ENCODE results near the gene PTPRR. TPM values are rescaled to one million over a fixed set of nuclear protein-coding genes. Genes with fewer than 3 reads are reported as not detected.

Gene PTPRR
- total RNA-seq, 1 experiment from 2014 or later, result 0.46 TPM

DNA sequence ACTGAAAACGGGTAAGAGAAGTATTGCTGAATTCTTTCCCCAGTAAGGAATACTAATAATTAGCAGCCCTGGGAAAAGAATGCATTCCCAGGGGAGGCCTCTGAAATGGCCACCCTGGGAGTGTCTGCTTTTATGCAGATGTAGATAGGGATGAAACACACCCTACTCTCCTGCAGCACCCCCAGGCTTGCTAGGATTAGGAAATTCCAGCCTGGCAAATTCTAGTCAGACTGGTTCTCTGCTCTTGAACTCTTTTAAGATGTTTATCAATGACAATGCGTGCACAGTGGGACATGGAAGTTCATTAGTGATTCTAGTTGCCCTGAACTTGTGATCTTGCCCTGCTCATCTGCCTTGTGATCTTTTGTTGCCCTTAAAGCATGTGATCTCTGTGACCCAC, 112.5 kb downstream of the PTPRR start (continued):
- peak; percentile 50; the same call in 1 of the 2 replicates for TF ChIP-seq TEAD4 (CRISPR knock-in tag; IDR thresholded peaks at IDR 0.05)
- TF ChIP-seq, protein P1, sequence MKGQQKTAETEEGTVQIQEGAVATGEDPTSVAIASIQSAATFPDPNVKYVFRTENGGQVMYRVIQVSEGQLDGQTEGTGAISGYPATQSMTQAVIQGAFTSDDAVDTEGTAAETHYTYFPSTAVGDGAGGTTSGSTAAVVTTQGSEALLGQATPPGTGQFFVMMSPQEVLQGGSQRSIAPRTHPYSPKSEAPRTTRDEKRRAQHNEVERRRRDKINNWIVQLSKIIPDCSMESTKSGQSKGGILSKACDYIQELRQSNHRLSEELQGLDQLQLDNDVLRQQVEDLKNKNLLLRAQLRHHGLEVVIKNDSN (CRISPR knock-in tag; IDR thresholded peaks at IDR 0.05), result peak; percentile 36; the same call in 1 of the 2 replicates
- TF ChIP-seq, protein P2, sequence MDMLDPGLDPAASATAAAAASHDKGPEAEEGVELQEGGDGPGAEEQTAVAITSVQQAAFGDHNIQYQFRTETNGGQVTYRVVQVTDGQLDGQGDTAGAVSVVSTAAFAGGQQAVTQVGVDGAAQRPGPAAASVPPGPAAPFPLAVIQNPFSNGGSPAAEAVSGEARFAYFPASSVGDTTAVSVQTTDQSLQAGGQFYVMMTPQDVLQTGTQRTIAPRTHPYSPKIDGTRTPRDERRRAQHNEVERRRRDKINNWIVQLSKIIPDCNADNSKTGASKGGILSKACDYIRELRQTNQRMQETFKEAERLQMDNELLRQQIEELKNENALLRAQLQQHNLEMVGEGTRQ (CRISPR knock-in tag; IDR thresholded peaks at IDR 0.05), result peak; percentile 52
- TF ChIP-seq, protein P3, sequence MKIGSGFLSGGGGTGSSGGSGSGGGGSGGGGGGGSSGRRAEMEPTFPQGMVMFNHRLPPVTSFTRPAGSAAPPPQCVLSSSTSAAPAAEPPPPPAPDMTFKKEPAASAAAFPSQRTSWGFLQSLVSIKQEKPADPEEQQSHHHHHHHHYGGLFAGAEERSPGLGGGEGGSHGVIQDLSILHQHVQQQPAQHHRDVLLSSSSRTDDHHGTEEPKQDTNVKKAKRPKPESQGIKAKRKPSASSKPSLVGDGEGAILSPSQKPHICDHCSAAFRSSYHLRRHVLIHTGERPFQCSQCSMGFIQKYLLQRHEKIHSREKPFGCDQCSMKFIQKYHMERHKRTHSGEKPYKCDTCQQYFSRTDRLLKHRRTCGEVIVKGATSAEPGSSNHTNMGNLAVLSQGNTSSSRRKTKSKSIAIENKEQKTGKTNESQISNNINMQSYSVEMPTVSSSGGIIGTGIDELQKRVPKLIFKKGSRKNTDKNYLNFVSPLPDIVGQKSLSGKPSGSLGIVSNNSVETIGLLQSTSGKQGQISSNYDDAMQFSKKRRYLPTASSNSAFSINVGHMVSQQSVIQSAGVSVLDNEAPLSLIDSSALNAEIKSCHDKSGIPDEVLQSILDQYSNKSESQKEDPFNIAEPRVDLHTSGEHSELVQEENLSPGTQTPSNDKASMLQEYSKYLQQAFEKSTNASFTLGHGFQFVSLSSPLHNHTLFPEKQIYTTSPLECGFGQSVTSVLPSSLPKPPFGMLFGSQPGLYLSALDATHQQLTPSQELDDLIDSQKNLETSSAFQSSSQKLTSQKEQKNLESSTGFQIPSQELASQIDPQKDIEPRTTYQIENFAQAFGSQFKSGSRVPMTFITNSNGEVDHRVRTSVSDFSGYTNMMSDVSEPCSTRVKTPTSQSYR (CRISPR knock-in tag; IDR thresholded peaks at IDR 0.05), result 0 out of 2 replicates have a peak, but pooled peaks have one; percentile 24

DNA sequence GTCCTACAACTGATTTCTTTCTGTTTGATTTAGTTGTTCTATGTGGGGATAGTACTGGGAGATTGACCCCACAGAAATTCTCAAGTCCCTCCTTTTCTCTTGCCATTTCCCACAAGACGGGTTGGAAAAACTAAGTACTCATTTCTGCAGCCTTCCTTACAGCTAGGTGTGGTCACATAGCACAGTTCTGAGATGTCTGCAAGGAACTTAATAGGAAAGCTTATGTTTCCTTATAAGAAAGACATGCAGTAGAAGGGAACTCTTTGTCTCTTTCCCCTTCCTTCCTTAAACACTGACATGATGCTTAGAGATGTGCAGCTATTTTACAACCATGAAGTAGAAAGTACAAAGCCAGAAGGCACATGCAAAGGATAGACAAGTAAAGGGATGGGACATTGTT, 113.7 kb downstream of the PTPRR start:
- H3K4me1 Mint-ChIP-seq, result peaks cover 57% of the 10 kb centered on the region
- no peak overlapping the region for H3K27ac Mint-ChIP-seq
- ATAC-seq (no peak), DNase-seq (ENCODE audit: low spot score) (no peak)
- peaks cover 35% of the 10 kb centered on the region for H3K36me3 Mint-ChIP-seq
- TF ChIP-seq JUN (CRISPR knock-in tag; IDR thresholded peaks at IDR 0.05) (no peak), ZNF138 (CRISPR knock-in tag; conservative IDR thresholded peaks at IDR 0.05) (no peak), ZNF396 (CRISPR knock-in tag; IDR thresholded peaks at IDR 0.05; ENCODE audit: borderline replicate concordance) (no peak), ZNF671 (CRISPR knock-in tag; IDR thresholded peaks at IDR 0.05) (no peak), RELA (CRISPR knock-in tag; IDR thresholded peaks at IDR 0.05; ENCODE audit: borderline replicate concordance) (no peak), FOXK1 (CRISPR knock-in tag; IDR thresholded peaks at IDR 0.05) (no peak), CREM (CRISPR knock-in tag; IDR thresholded peaks at IDR 0.05) (no peak), NFATC4 (CRISPR knock-in tag; IDR thresholded peaks at IDR 0.05) (no peak), ATF1 (CRISPR knock-in tag; IDR thresholded peaks at IDR 0.05) (no peak), ZNF219 (CRISPR knock-in tag; IDR thresholded peaks at IDR 0.05; ENCODE audit: borderline replicate concordance) (no peak)
- TF ChIP-seq, protein P4, sequence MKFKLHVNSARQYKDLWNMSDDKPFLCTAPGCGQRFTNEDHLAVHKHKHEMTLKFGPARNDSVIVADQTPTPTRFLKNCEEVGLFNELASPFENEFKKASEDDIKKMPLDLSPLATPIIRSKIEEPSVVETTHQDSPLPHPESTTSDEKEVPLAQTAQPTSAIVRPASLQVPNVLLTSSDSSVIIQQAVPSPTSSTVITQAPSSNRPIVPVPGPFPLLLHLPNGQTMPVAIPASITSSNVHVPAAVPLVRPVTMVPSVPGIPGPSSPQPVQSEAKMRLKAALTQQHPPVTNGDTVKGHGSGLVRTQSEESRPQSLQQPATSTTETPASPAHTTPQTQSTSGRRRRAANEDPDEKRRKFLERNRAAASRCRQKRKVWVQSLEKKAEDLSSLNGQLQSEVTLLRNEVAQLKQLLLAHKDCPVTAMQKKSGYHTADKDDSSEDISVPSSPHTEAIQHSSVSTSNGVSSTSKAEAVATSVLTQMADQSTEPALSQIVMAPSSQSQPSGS (CRISPR knock-in tag; IDR thresholded peaks at IDR 0.05; ENCODE audit: borderline replicate concordance, low read depth), result no peak
- TF ChIP-seq, protein P5, sequence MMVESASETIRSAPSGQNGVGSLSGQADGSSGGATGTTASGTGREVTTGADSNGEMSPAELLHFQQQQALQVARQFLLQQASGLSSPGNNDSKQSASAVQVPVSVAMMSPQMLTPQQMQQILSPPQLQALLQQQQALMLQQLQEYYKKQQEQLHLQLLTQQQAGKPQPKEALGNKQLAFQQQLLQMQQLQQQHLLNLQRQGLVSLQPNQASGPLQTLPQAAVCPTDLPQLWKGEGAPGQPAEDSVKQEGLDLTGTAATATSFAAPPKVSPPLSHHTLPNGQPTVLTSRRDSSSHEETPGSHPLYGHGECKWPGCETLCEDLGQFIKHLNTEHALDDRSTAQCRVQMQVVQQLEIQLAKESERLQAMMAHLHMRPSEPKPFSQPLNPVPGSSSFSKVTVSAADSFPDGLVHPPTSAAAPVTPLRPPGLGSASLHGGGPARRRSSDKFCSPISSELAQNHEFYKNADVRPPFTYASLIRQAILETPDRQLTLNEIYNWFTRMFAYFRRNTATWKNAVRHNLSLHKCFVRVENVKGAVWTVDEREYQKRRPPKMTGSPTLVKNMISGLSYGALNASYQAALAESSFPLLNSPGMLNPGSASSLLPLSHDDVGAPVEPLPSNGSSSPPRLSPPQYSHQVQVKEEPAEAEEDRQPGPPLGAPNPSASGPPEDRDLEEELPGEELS (CRISPR knock-in tag; IDR thresholded peaks at IDR 0.05), result no peak
- TF ChIP-seq, protein P6, sequence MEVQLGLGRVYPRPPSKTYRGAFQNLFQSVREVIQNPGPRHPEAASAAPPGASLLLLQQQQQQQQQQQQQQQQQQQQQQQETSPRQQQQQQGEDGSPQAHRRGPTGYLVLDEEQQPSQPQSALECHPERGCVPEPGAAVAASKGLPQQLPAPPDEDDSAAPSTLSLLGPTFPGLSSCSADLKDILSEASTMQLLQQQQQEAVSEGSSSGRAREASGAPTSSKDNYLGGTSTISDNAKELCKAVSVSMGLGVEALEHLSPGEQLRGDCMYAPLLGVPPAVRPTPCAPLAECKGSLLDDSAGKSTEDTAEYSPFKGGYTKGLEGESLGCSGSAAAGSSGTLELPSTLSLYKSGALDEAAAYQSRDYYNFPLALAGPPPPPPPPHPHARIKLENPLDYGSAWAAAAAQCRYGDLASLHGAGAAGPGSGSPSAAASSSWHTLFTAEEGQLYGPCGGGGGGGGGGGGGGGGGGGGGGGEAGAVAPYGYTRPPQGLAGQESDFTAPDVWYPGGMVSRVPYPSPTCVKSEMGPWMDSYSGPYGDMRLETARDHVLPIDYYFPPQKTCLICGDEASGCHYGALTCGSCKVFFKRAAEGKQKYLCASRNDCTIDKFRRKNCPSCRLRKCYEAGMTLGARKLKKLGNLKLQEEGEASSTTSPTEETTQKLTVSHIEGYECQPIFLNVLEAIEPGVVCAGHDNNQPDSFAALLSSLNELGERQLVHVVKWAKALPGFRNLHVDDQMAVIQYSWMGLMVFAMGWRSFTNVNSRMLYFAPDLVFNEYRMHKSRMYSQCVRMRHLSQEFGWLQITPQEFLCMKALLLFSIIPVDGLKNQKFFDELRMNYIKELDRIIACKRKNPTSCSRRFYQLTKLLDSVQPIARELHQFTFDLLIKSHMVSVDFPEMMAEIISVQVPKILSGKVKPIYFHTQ (CRISPR knock-in tag; IDR thresholded peaks at IDR 0.05), result no peak
- TF ChIP-seq, protein P7, sequence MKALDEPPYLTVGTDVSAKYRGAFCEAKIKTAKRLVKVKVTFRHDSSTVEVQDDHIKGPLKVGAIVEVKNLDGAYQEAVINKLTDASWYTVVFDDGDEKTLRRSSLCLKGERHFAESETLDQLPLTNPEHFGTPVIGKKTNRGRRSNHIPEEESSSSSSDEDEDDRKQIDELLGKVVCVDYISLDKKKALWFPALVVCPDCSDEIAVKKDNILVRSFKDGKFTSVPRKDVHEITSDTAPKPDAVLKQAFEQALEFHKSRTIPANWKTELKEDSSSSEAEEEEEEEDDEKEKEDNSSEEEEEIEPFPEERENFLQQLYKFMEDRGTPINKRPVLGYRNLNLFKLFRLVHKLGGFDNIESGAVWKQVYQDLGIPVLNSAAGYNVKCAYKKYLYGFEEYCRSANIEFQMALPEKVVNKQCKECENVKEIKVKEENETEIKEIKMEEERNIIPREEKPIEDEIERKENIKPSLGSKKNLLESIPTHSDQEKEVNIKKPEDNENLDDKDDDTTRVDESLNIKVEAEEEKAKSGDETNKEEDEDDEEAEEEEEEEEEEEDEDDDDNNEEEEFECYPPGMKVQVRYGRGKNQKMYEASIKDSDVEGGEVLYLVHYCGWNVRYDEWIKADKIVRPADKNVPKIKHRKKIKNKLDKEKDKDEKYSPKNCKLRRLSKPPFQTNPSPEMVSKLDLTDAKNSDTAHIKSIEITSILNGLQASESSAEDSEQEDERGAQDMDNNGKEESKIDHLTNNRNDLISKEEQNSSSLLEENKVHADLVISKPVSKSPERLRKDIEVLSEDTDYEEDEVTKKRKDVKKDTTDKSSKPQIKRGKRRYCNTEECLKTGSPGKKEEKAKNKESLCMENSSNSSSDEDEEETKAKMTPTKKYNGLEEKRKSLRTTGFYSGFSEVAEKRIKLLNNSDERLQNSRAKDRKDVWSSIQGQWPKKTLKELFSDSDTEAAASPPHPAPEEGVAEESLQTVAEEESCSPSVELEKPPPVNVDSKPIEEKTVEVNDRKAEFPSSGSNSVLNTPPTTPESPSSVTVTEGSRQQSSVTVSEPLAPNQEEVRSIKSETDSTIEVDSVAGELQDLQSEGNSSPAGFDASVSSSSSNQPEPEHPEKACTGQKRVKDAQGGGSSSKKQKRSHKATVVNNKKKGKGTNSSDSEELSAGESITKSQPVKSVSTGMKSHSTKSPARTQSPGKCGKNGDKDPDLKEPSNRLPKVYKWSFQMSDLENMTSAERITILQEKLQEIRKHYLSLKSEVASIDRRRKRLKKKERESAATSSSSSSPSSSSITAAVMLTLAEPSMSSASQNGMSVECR (CRISPR knock-in tag; IDR thresholded peaks at IDR 0.05; ENCODE audit: borderline replicate concordance), result no peak
- TF ChIP-seq, protein P8, sequence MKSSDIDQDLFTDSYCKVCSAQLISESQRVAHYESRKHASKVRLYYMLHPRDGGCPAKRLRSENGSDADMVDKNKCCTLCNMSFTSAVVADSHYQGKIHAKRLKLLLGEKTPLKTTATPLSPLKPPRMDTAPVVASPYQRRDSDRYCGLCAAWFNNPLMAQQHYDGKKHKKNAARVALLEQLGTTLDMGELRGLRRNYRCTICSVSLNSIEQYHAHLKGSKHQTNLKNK (CRISPR knock-in tag; IDR thresholded peaks at IDR 0.05), result no peak
- ChIA-PET POLR2A (no interaction called here), CTCF (no interaction called here)
- H3K9me3 Mint-ChIP-seq, result peaks cover 36% of the 10 kb centered on the region
- no peak overlapping the region for H3K4me3 Mint-ChIP-seq
- H3K27me3 Mint-ChIP-seq (ENCODE audit: low read depth), result no peaks in the 10 kb centered on the region; the same call in none of the 2 replicates

Data from WTC11 (cell line).